HEK293 (cell line): ENCODE measurements around the gene MYO7B.

Source experiments
- CTCF ChIA-PET: fragments of 350-600 bp; formaldehyde crosslinking; extraction: SDS; loops from one replicate; lab custom pipeline; 2021; ENCODE audit warnings: antibody characterized with exemption; lab: Yijun Ruan, JAX
- POLR2A ChIA-PET: fragments of 300-600 bp; formaldehyde crosslinking; extraction: SDS; loops from one replicate; lab custom pipeline; 2020; ENCODE audit warnings: antibody characterized with exemption, inconsistent platforms; lab: Yijun Ruan, JAX
- H3K27ac ChIP-seq: fragments of 200-500 bp; sonication (Bioruptor generic); 2 replicates; pipeline ENCODE4 v1.5.1; 2014; ENCODE audit warnings: low read depth, low read length, control low read depth, inconsistent platforms; ENCODE audit errors: extremely low read depth
- H3K36me3 ChIP-seq, 2 experiments: fragments of 200-500 bp in 1 of 2; sonication (Bioruptor generic) in 1 of 2; 1 replicate in 1 of 2; 2 replicates in 1 of 2; pipeline ENCODE4 v1.5.1; 2014 to 2017; ENCODE audit warnings: inconsistent platforms in 2 of 2, low read length in 2 of 2; ENCODE audit not compliant: control insufficient read depth in 2 of 2, insufficient read depth in 1 of 2
- H3K4me1 ChIP-seq: fragments of 200-500 bp; sonication (Bioruptor generic); 2 replicates; pipeline ENCODE4 v1.5.1; 2014; ENCODE audit warnings: mild to moderate bottlenecking, low read length, inconsistent platforms; ENCODE audit not compliant: control insufficient read depth, insufficient read depth
- H3K4me3 ChIP-seq: 2 replicates; pipeline ENCODE4 v1.5.1; 2011; ENCODE audit warnings: low read depth, mild to moderate bottlenecking, control low read depth, low read length, moderate library complexity
- H3K9me3 ChIP-seq: fragments of 200-500 bp; sonication (Bioruptor generic); 2 replicates; pipeline ENCODE4 v1.5.1; 2014; ENCODE audit warnings: low read depth, low read length, inconsistent platforms; ENCODE audit not compliant: control insufficient read depth, insufficient read depth
- BCL11B ChIP-seq: fragments of 450-650 bp; formaldehyde crosslinking; IDR thresholded peaks from 2 replicates; pipeline ENCODE4 v1.5.1; 2016; ENCODE audit warnings: low read depth, missing biosample characterization, missing genetic modification characterization
- GLIS1 ChIP-seq: fragments of 450-650 bp; formaldehyde crosslinking; IDR thresholded peaks from 2 replicates; pipeline ENCODE4 v1.5.1; 2016; ENCODE audit warnings: missing biosample characterization, missing genetic modification characterization
- KLF9 ChIP-seq: fragments of 450-650 bp; formaldehyde crosslinking; IDR thresholded peaks from 2 replicates; pipeline ENCODE4 v1.5.1; 2016; ENCODE audit warnings: missing biosample characterization, missing genetic modification characterization, low read depth
- MYNN ChIP-seq: fragments of 450-650 bp; formaldehyde crosslinking; IDR thresholded peaks from 2 replicates; pipeline ENCODE4 v1.5.1; 2016; ENCODE audit warnings: missing biosample characterization, missing genetic modification characterization, borderline replicate concordance
- SP2 ChIP-seq: fragments of 450-650 bp; formaldehyde crosslinking; IDR thresholded peaks from 2 replicates; pipeline ENCODE4 v1.5.1; 2016; ENCODE audit warnings: missing biosample characterization, missing genetic modification characterization
- WT1 ChIP-seq: fragments of 450-650 bp; formaldehyde crosslinking; IDR thresholded peaks from 2 replicates; pipeline ENCODE4 v1.5.1; 2016; ENCODE audit warnings: missing biosample characterization, missing genetic modification characterization
- YY2 ChIP-seq: fragments of 450-650 bp; formaldehyde crosslinking; IDR thresholded peaks from 2 replicates; pipeline ENCODE4 v1.5.1; 2016; ENCODE audit warnings: missing biosample characterization, missing genetic modification characterization
- ZNF133 ChIP-seq: fragments of 450-650 bp; formaldehyde crosslinking; IDR thresholded peaks from 2 replicates; pipeline ENCODE4 v1.5.1; 2016; ENCODE audit warnings: missing biosample characterization, missing genetic modification characterization
- ZNF214 ChIP-seq: fragments of 450-650 bp; formaldehyde crosslinking; IDR thresholded peaks from 2 replicates; pipeline ENCODE4 v1.5.1; 2017; ENCODE audit warnings: missing biosample characterization, mild to moderate bottlenecking, missing genetic modification characterization, borderline replicate concordance
- ZNF23 ChIP-seq: fragments of 450-650 bp; formaldehyde crosslinking; IDR thresholded peaks from 2 replicates; pipeline ENCODE4 v1.5.1; 2016; ENCODE audit warnings: missing biosample characterization, missing genetic modification characterization, borderline replicate concordance
- ZNF248 ChIP-seq: fragments of 450-650 bp; formaldehyde crosslinking; IDR thresholded peaks from 2 replicates; pipeline ENCODE4 v1.5.1; 2017; ENCODE audit warnings: missing biosample characterization, missing genetic modification characterization
- ZNF416 ChIP-seq: fragments of 450-650 bp; formaldehyde crosslinking; IDR thresholded peaks from 2 replicates; pipeline ENCODE4 v1.5.1; 2016; ENCODE audit warnings: missing biosample characterization, missing genetic modification characterization
- ZNF544 ChIP-seq: fragments of 450-650 bp; formaldehyde crosslinking; IDR thresholded peaks from 2 replicates; pipeline ENCODE4 v1.5.0; 2017; ENCODE audit warnings: missing biosample characterization, missing genetic modification characterization
- ZNF560 ChIP-seq: fragments of 450-650 bp; formaldehyde crosslinking; IDR thresholded peaks from 2 replicates; pipeline ENCODE4 v1.5.1; 2017; ENCODE audit warnings: missing biosample characterization, missing genetic modification characterization, borderline replicate concordance
- ZNF621 ChIP-seq: fragments of 450-650 bp; formaldehyde crosslinking; IDR thresholded peaks from 2 replicates; pipeline ENCODE4 v1.5.1; 2017; ENCODE audit warnings: missing biosample characterization, missing genetic modification characterization
- ZNF624 ChIP-seq: fragments of 450-650 bp; formaldehyde crosslinking; IDR thresholded peaks from 2 replicates; pipeline ENCODE4 v1.5.1; 2017; ENCODE audit warnings: missing biosample characterization, missing genetic modification characterization
- ZNF629 ChIP-seq: fragments of 450-650 bp; formaldehyde crosslinking; IDR thresholded peaks from 2 replicates; pipeline ENCODE4 v1.5.1; 2017; ENCODE audit warnings: missing biosample characterization, missing genetic modification characterization
- ZNF791 ChIP-seq: fragments of 450-650 bp; formaldehyde crosslinking; IDR thresholded peaks from 2 replicates; pipeline ENCODE4 v1.5.1; 2016; ENCODE audit warnings: missing biosample characterization, missing genetic modification characterization
- ZNF843 ChIP-seq: fragments of 450-650 bp; formaldehyde crosslinking; IDR thresholded peaks from 2 replicates; pipeline ENCODE4 v1.5.1; 2016; ENCODE audit warnings: missing biosample characterization, missing genetic modification characterization
- ZSCAN16 ChIP-seq: fragments of 450-650 bp; formaldehyde crosslinking; IDR thresholded peaks from 2 replicates; pipeline ENCODE4 v1.5.1; 2016; ENCODE audit warnings: missing biosample characterization, missing genetic modification characterization
- TF ChIP-seq, protein P1 (sequence below): fragments of 450-650 bp; formaldehyde crosslinking; IDR thresholded peaks from 2 replicates; pipeline ENCODE4 v1.5.1; 2016; ENCODE audit warnings: missing biosample characterization, missing genetic modification characterization

The MYO7B gene

DNA sequence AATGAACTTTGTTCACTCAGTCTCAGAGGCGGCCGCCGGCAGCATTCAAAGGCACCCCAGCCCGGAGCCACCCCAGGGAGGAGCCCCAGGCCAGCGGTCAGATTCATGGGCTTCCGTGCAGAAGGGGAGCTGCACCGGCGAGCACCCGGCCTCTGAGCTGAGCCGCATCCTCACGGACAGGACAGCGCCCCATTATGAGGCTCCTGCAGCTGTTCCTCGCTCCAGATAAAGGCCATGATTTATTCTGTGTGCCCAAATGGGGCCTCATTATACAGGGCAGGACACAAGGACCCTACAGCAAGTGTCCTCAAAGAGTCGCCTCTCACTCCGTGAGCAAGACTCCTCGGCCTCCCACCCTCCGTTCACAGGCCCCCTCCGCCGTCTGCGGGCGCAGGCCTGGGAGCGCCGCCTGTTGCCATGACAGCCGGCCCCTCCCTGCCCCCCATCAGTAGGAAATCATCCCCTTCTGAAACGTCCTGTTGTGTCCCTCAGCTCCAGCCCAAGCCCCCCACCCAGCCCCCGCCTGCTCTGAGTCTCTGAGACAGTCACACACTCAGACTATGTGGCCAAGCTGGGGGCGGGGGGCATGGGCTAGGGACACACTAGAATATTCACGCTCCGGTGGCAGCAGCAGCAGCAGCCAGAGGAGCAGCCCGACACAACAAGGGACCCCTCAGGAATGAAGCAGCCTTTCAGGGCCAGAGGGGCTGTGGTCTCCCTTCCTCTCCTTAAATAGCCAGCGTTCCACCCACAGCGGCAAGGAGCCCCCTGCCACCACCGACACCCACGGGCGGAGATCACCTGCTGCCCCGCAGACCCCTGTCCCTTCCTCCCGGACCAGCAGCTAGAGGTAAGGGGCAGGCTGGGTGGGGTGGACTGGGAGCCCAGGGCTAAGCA, 110.2 kb downstream of the MYO7B start, which contains the start of gene GPR17:
Gene GPR17 (plus strand): TSS at position 759 of the 897 bp plus-strand sequence. CDS start 4,583 bp downstream, outside the sequence.
- no peak within 1 kb of the TSS for H3K4me3 ChIP-seq
- H3K9me3 ChIP-seq: no peaks in the 10 kb centered on the region
- POLR2A ChIA-PET: no interaction called here
- no peak for TF ChIP-seq ZNF791 (tag by site-specific recombination)
- TF ChIP-seq ZNF416 (tag by site-specific recombination): no peak
- no peak for TF ChIP-seq ZNF248 (tag by site-specific recombination)
- TF ChIP-seq ZSCAN16: no peak
- no peaks in the 10 kb centered on the region for H3K4me1 ChIP-seq
- no peak within 1 kb of the TSS for H3K27ac ChIP-seq
- no peaks in the 10 kb centered on the region for H3K36me3 ChIP-seq
- CTCF ChIA-PET: interaction anchor here (0.5 to 3.6 kb wide), 2 partner anchors 55 to 84 kb away, joined by 4 to 18 read pairs; no protein-coding TSS in a partner anchor

DNA sequence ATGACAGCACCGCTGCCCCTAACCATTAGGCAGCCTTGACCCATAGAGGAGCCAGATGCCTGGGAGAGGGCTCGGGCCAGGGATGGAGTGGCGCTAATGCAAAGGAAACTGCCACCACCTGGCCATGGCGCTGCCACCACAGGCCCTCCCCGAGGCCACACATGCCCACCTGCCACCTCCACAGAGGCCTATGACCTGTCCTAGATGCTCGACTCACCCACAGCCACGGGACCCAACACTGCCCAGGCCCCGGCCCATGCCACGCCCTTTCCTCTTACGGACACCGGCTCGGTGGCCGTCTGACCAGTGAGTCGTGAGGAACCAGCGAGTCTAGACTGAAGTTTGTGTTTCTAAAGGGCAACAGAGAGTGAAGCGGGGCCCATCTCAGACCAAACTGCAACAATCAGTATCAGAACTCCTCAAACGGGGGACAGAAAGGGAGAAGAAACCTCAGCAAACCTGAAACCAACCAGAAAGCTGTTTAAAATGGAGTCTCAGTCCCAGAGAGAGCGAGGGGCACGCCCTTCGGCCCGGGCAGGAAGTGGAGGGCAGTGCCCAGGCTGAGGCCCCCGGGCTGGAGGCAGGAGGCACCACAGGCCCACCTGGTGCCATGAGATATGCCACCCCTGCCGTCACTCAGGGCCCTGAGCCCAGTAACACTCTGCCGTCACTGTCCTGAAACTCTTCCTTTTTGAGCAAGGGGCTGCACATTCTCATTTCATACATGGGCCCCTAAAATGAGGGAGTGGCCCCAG, 111.2 kb downstream of the MYO7B start:
- H3K4me3 ChIP-seq: no peak overlapping the region
- H3K36me3 ChIP-seq: no peaks in the 10 kb centered on the region
- no peaks in the 10 kb centered on the region for H3K9me3 ChIP-seq
- CTCF ChIA-PET: interaction anchor here (3.6 kb wide), 1 partner anchor 56 kb away, joined by 18 read pairs; no protein-coding TSS in a partner anchor
- no peak overlapping the region for H3K27ac ChIP-seq
- POLR2A ChIA-PET: no interaction called here
- no peaks in the 10 kb centered on the region for H3K4me1 ChIP-seq
- TF ChIP-seq MYNN (no peak), YY2 (tag by site-specific recombination) (no peak)

DNA sequence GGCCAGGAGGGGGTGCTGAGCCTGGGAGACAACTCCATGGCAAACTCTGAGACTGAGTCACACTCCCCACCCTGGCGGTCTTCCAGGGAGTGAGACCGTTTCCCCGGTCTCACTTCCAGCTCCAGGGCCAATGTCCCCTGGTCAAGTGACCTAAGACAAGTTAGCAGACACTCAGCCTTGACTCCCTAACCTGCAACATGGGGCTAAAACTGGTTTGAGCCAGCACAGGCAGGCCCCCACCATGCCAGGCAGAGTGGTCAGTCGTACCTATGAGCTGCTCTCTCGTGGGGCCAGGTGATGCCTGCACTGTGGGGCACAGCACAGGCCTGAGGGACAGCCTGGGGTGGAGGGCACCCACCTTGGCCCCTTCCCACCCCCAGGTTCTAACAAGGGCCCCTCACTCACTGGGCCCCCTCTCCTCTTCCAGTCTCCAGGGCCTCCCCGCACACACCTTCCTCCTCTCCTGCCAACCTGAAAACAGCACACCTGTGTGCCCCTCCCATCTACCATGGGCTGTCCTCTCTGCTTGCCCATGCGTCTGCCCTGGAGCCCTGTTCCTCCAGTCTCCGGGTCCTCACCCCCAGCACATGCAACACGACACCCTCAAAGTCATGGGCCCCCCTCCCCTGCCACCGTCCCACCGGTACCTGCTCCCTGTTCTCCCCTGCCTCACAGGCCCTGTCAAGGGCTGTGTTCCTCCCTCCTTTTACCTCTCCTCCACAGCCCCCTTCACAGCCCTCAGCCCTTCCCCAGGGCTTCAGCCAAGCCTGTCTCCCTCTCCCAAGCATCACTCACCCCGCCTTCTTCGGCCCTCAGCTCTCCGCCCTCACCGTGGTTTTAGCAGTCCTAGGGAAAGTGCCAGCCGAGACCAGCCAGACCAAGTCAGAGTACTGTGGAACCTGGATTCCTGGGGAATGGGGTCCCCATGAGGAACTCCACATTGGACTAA, 112.0 kb downstream of the MYO7B start:
- POLR2A ChIA-PET: no interaction called here
- H3K36me3 ChIP-seq: no peaks in the 10 kb centered on the region
- H3K4me1 ChIP-seq: no peaks in the 10 kb centered on the region
- CTCF ChIA-PET: interaction anchor here (0.6 to 3.5 kb wide), 2 partner anchors 56 to 267 kb away, joined by 4 to 54 read pairs; no protein-coding TSS in a partner anchor
- TF ChIP-seq ZNF843 (tag by site-specific recombination) (no peak), ZNF629 (tag by site-specific recombination) (no peak), WT1 (tag by site-specific recombination) (no peak), ZNF624 (no peak), ZNF544 (no peak), ZNF214 (tag by site-specific recombination) (no peak), SP2 (tag by site-specific recombination) (no peak), ZNF621 (no peak), ZNF23 (tag by site-specific recombination) (no peak), BCL11B (tag by site-specific recombination) (no peak), ZNF560 (tag by site-specific recombination) (no peak), ZNF133 (tag by site-specific recombination) (no peak), KLF9 (tag by site-specific recombination) (no peak), GLIS1 (tag by site-specific recombination) (no peak)
- TF ChIP-seq, protein P1, sequence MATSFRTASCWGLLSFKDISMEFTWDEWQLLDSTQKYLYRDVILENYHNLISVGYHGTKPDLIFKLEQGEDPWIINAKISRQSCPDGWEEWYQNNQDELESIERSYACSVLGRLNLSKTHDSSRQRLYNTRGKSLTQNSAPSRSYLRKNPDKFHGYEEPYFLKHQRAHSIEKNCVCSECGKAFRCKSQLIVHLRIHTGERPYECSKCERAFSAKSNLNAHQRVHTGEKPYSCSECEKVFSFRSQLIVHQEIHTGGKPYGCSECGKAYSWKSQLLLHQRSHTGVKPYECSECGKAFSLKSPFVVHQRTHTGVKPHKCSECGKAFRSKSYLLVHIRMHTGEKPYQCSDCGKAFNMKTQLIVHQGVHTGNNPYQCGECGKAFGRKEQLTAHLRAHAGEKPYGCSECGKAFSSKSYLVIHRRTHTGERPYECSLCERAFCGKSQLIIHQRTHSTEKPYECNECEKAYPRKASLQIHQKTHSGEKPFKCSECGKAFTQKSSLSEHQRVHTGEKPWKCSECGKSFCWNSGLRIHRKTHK (tag by site-specific recombination): no peak
- H3K4me3 ChIP-seq: no peak overlapping the region
- H3K27ac ChIP-seq: no peak overlapping the region
- H3K9me3 ChIP-seq: no peaks in the 10 kb centered on the region
